HEK293 (cell line): ENCODE data around the gene THAP7.
"Not testable (repeated sequence)": the region's sequence is repeated elsewhere in the genome, so short reads cannot be mapped to it uniquely, and the experiment has no call there.

Experiments
- CTCF ChIA-PET: fragments of 350-600 bp; formaldehyde crosslinking; extraction: SDS; loops from one replicate; lab custom pipeline; 2021; ENCODE audit warnings: antibody characterized with exemption; lab: Yijun Ruan, JAX
- POLR2A ChIA-PET: fragments of 300-600 bp; formaldehyde crosslinking; extraction: SDS; loops from one replicate; lab custom pipeline; 2020; ENCODE audit warnings: antibody characterized with exemption, inconsistent platforms; lab: Yijun Ruan, JAX
- H3K27ac ChIP-seq: fragments of 200-500 bp; sonication (Bioruptor generic); 2 replicates; pipeline ENCODE4 v1.5.1; 2014; ENCODE audit warnings: low read depth, low read length, control low read depth, inconsistent platforms; ENCODE audit errors: extremely low read depth
- H3K36me3 ChIP-seq, 2 experiments: fragments of 200-500 bp in 1 of 2; sonication (Bioruptor generic) in 1 of 2; 1 replicate in 1 of 2; 2 replicates in 1 of 2; pipeline ENCODE4 v1.5.1; 2014 to 2017; ENCODE audit warnings: inconsistent platforms in 2 of 2, low read length in 2 of 2; ENCODE audit not compliant: control insufficient read depth in 2 of 2, insufficient read depth in 1 of 2
- H3K4me1 ChIP-seq: fragments of 200-500 bp; sonication (Bioruptor generic); 2 replicates; pipeline ENCODE4 v1.5.1; 2014; ENCODE audit warnings: mild to moderate bottlenecking, low read length, inconsistent platforms; ENCODE audit not compliant: control insufficient read depth, insufficient read depth
- H3K4me3 ChIP-seq: 2 replicates; pipeline ENCODE4 v1.5.1; 2011; ENCODE audit warnings: low read depth, mild to moderate bottlenecking, control low read depth, low read length, moderate library complexity
- H3K9me3 ChIP-seq: fragments of 200-500 bp; sonication (Bioruptor generic); 2 replicates; pipeline ENCODE4 v1.5.1; 2014; ENCODE audit warnings: low read depth, low read length, inconsistent platforms; ENCODE audit not compliant: control insufficient read depth, insufficient read depth
- PRDM1 ChIP-seq: fragments of 450-650 bp; formaldehyde crosslinking; IDR thresholded peaks from 2 replicates; pipeline ENCODE4; 2016; ENCODE audit warnings: missing biosample characterization, missing genetic modification characterization
- PRDM10 ChIP-seq: fragments of 450-650 bp; formaldehyde crosslinking; IDR thresholded peaks from 2 replicates; pipeline ENCODE4 v1.5.1; 2016; ENCODE audit warnings: missing biosample characterization, missing genetic modification characterization
- ZNF132 ChIP-seq: fragments of 450-650 bp; formaldehyde crosslinking; IDR thresholded peaks from 2 replicates; pipeline ENCODE4 v1.5.1; 2017; ENCODE audit warnings: missing biosample characterization, missing genetic modification characterization, borderline replicate concordance
- ZNF138 ChIP-seq: fragments of 450-650 bp; formaldehyde crosslinking; IDR thresholded peaks from 2 replicates; pipeline ENCODE4 v1.5.1; 2016; ENCODE audit warnings: missing biosample characterization, missing genetic modification characterization, borderline replicate concordance
- ZNF24 ChIP-seq: fragments of 450-650 bp; formaldehyde crosslinking; IDR thresholded peaks from 2 replicates; pipeline ENCODE4 v1.5.1; 2016; ENCODE audit warnings: missing biosample characterization, missing genetic modification characterization
- ZNF423 ChIP-seq: fragments of 450-650 bp; formaldehyde crosslinking; IDR thresholded peaks from 2 replicates; pipeline ENCODE4 v1.5.1; 2016; ENCODE audit warnings: missing biosample characterization, missing genetic modification characterization
- TF ChIP-seq, protein P1 (sequence below): fragments of 450-650 bp; formaldehyde crosslinking; IDR thresholded peaks from 2 replicates; pipeline ENCODE4 v1.5.1; 2016; ENCODE audit warnings: missing biosample characterization, missing genetic modification characterization, borderline replicate concordance
- TF ChIP-seq, protein P2 (sequence below): fragments of 450-650 bp; formaldehyde crosslinking; IDR thresholded peaks from 2 replicates; pipeline ENCODE4 v1.5.1; 2016; ENCODE audit warnings: missing biosample characterization, missing genetic modification characterization
- TF ChIP-seq, protein P3 (sequence below): fragments of 450-650 bp; formaldehyde crosslinking; IDR thresholded peaks from 2 replicates; pipeline ENCODE4 v1.5.1; 2016; ENCODE audit warnings: missing biosample characterization, missing genetic modification characterization, borderline replicate concordance

Gene THAP7

GRCh38 chr22:20973634-20974286 lies 28.2 kb downstream of the THAP7 start (continued):
- TF ChIP-seq, protein P1, sequence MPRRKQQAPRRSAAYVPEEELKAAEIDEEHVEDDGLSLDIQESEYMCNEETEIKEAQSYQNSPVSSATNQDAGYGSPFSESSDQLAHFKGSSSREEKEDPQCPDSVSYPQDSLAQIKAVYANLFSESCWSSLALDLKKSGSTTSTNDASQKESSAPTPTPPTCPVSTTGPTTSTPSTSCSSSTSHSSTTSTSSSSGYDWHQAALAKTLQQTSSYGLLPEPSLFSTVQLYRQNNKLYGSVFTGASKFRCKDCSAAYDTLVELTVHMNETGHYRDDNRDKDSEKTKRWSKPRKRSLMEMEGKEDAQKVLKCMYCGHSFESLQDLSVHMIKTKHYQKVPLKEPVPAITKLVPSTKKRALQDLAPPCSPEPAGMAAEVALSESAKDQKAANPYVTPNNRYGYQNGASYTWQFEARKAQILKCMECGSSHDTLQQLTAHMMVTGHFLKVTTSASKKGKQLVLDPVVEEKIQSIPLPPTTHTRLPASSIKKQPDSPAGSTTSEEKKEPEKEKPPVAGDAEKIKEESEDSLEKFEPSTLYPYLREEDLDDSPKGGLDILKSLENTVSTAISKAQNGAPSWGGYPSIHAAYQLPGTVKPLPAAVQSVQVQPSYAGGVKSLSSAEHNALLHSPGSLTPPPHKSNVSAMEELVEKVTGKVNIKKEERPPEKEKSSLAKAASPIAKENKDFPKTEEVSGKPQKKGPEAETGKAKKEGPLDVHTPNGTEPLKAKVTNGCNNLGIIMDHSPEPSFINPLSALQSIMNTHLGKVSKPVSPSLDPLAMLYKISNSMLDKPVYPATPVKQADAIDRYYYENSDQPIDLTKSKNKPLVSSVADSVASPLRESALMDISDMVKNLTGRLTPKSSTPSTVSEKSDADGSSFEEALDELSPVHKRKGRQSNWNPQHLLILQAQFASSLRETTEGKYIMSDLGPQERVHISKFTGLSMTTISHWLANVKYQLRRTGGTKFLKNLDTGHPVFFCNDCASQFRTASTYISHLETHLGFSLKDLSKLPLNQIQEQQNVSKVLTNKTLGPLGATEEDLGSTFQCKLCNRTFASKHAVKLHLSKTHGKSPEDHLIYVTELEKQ (tag by site-specific recombination): no peak
- TF ChIP-seq, protein P2, sequence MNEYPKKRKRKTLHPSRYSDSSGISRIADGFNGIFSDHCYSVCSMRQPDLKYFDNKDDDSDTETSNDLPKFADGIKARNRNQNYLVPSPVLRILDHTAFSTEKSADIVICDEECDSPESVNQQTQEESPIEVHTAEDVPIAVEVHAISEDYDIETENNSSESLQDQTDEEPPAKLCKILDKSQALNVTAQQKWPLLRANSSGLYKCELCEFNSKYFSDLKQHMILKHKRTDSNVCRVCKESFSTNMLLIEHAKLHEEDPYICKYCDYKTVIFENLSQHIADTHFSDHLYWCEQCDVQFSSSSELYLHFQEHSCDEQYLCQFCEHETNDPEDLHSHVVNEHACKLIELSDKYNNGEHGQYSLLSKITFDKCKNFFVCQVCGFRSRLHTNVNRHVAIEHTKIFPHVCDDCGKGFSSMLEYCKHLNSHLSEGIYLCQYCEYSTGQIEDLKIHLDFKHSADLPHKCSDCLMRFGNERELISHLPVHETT (tag by site-specific recombination): no peak
- TF ChIP-seq, protein P3, sequence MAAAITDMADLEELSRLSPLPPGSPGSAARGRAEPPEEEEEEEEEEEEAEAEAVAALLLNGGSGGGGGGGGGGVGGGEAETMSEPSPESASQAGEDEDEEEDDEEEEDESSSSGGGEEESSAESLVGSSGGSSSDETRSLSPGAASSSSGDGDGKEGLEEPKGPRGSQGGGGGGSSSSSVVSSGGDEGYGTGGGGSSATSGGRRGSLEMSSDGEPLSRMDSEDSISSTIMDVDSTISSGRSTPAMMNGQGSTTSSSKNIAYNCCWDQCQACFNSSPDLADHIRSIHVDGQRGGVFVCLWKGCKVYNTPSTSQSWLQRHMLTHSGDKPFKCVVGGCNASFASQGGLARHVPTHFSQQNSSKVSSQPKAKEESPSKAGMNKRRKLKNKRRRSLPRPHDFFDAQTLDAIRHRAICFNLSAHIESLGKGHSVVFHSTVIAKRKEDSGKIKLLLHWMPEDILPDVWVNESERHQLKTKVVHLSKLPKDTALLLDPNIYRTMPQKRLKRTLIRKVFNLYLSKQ (tag by site-specific recombination): no peak
- TF ChIP-seq ZNF132 (tag by site-specific recombination): no peak
- no peak for TF ChIP-seq ZNF423 (tag by site-specific recombination)

DNA sequence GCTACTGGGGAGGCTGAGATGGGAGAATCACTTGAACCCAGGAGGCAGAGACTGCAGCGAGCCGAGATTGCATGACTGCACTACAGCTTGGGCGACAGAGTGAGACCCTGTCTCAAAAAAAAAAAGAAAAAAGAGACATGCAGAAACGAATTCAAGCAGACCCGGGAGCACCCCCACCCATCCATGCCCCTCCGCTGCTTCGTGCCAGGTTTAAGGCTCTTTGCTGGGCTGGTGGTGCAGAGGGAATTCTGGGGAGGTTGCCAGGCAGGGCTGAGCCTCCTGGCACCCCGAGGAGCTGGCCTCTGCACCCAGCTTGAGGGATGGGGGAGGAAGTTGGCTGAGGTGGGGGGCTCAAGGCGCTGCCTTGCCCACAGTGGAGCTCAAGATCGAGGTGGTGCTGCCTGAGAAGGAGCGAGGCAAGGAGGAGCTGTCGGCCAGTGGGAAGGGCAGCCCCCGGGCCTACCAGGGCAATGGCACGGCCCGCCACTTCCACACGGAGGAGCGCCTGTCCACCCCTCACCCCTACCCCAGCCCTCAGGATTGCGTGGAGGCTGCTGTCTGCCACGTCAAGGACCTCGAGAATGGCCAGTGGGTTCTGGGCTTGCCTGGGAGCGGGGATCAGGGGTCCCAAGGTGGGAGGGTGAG lies 28.9 kb downstream of the THAP7 start:
- H3K4me1 ChIP-seq: no peaks in the 10 kb centered on the region
- POLR2A ChIA-PET: interaction anchor here (0.6 to 3.4 kb wide), 5 partner anchors 9 to 129 kb away, joined by 4 to 27 read pairs (median 4); partner anchors contain the start of gene LZTR1
- H3K9me3 ChIP-seq: no peaks in the 10 kb centered on the region
- TF ChIP-seq PRDM10: 0 out of 2 replicates have a peak, but pooled peaks have one; percentile 11
- TF ChIP-seq ZNF138: no peak
- TF ChIP-seq ZNF24: no peak
- no peaks in the 10 kb centered on the region for H3K36me3 ChIP-seq
- CTCF ChIA-PET: interaction anchor here (0.6 to 2.0 kb wide), 6 partner anchors 9 to 640 kb away, joined by 3 to 8 read pairs (median 4); partner anchors contain the start of genes CRKL and LZTR1
- no peak overlapping the region for H3K27ac ChIP-seq
- H3K4me3 ChIP-seq: no peak overlapping the region

- H3K9me3 ChIP-seq, H3K4me3 ChIP-seq, H3K4me1 ChIP-seq, H3K27ac ChIP-seq, H3K36me3 ChIP-seq: not testable (repeated sequence)
- 0 out of 2 replicates have a peak, but pooled peaks have one; percentile 31 for TF ChIP-seq PRDM1 (tag by site-specific recombination)
- TF ChIP-seq PRDM10: peak; percentile 72
- ChIA-PET CTCF (interaction anchor here (0.8 to 2.0 kb wide), 6 partner anchors 10 to 92 kb away, joined by 3 to 8 read pairs (median 4); partner anchors contain the start of genes CRKL and LZTR1), POLR2A (interaction anchor here (0.6 to 3.4 kb wide), 6 partner anchors 10 to 129 kb away, joined by 3 to 27 read pairs (median 4); partner anchors contain the start of gene LZTR1)
These were observed 29.8 kb downstream of the THAP7 start for GRCh38 chr22:20972014-20972694.
